GM19328 (cell line): ENCODE data around the gene SPATA31E1.
"Not testable (repeated sequence)": the region's sequence is repeated elsewhere in the genome, so short reads cannot be mapped to it uniquely, and the experiment has no call there.

ENCODE experiments used
- ATAC-seq: cut with Tn5 transposase; IDR thresholded peaks from one replicate; pipeline ENCODE4 v1.9.1; 2021; ENCODE audit warnings: mild to moderate bottlenecking, moderate library complexity; ENCODE audit not compliant: unreplicated experiment

The SPATA31E1 gene

GRCh38 chr9:87882627-87883026, at the start of gene SPATA31E1:
SPATA31E1 (plus strand) TSS chr9:87882877; CDS start chr9:87882892, 15 bp downstream.
- ATAC-seq = no peak

DNA sequence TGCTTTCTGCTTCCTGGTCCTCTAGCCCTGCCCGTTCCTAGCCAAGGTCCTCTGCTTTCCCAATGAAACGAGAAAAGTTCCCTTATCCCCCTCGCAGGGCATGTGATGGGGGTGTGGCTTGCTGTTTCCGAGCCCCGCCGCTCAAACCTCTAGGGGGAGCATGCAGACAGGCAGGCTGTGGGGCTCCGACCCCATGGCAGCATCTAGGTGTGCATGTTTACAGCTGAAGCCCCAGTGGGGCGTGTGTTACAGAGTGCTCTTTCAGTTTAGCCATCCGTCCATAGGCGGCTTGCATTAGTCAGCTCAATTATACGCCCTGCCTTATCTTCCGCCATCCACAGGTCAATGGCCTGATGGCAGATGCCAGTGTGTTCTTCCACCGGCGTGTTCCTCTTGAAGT, 48.3 kb upstream of the SPATA31E1 start:
- no peak for ATAC-seq

GRCh38 chr9:87836536-87836935, 46.1 kb upstream of the SPATA31E1 start:
- no peak for ATAC-seq

GRCh38 chr9:87836951-87837705, 45.5 kb upstream of the SPATA31E1 start:
- ATAC-seq = no peak

DNA sequence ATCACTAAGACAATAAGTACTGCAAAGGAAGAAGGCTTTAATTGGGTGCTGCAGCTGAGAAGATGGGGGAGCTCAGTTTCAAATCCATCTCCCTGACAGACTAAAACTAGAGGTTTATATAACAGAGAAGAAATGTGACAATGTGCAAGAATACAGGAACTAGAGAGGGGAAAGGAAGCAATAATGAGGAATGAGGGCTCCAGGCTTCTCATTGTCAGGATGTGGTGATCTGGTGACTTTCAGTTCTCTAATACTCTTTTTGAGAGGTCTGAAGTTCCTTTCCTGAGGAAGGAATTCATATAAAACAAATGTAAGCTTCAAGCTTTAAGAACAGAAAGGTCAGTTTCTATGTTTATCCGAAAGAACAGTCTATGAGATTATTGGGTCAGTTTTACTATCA, 42.5 kb upstream of the SPATA31E1 start:
- no peak for ATAC-seq

DNA sequence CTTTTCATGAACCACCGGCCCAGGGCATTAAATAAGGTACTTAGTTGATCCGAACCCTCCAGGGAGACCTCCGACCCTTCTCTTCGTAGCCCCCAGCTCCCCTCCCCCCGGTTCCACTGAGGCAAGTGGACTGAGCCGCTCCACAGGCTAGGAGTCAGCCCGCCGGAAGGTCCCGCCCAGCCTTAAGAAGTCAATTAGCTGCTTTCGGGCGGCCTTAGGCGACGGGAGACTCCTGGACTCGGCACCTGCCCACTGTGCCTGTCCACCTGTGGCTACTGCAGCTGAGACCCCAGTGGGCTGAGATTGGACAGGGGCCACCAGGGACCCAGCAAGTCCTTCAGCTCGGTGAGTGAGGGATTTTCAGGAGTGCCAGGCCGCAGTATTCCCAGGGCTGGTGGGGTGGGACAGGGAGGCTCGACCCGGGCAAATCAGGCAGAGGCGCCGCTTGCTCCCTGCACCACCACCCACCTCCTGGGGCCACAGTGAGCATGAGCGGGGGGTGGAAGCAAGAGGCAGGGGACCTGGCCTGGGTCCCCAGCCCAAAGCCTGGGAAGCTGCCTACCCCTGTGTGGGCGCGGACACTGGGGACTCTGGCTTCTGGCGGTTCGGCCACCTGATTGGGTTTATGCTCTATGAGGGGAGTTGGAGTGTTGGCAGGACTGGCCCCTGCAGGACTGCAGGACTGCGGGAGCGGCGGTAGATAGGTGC, 39.6 kb upstream of the SPATA31E1 start:
- ATAC-seq = no peak

DNA sequence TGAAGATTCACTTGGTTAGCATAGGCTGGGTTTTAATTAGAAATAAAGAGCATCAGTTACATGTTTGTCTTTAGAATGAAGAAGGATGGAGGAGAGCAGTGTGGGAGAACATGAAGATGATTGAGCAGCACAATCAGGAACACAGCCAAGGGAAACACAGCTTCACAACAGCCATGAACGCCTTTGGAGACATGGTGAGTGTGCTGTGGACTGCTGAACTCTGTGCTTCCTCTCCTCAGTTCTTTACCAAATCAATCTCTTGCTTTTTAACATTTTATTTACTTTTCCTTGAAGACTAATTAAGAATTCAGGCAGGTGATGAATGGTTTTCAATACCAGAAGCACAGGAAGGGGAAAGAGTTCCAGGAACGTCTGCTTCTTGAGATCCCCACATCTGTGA, 38.2 kb upstream of the SPATA31E1 start:
- no peak for ATAC-seq

GRCh38 chr9:87847817-87848216, 34.9 kb upstream of the SPATA31E1 start:
- not testable (repeated sequence) for ATAC-seq

DNA sequence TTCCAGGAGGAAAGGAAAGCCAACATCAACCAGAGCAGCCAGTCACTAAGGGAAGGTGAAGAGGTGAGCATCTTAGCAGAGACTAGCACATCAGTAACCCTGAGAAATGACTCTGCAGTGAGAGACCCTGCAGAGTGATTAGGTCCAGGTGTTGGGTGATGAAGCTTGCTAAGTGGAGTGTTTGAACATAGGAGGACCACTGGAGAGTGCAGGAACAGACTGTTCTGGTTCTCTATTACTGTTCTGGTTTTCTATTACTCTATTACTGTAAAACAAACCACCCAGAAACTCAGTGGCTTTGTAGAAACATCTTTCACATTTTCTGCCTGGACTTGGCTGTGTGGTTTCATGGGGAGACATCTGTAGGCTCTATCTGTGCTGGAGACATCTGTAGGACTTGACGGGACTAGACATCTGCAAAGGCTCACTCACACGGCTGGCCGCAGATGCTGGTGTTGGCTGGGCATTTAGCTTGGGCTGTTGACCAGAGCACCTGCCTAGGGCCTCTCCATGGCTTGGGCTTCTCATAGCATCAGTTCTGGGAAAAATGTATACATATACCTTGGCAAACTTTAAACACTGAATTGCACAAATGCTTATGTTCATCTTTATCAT, 33.4 kb upstream of the SPATA31E1 start:
- no peak for ATAC-seq

GRCh38 chr9:87850391-87850790, 32.3 kb upstream of the SPATA31E1 start:
- ATAC-seq = no peak

- not testable (repeated sequence) for ATAC-seq
Observed at GRCh38 chr9:87851186-87851585, 31.5 kb upstream of the SPATA31E1 start.

DNA sequence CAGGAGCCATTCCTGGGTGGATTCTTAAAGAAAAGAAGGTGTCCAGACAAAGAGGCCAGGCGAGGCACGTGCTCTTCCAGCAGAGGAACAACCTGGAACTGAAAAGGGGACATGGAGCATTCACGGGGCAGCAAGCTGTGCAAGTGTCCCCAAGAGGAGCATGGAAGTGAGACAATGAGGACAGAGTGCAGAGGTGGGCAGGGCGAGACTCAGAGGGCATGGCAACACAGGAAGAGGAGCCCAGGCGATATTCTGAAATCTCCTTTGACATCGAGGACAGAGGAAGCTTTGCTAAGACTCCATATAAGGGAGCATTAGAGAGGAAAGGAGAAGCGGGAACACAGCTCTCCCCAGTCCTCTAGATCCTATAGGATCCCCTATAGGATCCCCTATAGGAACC, 29.4 kb upstream of the SPATA31E1 start:
- ATAC-seq = no peak

DNA sequence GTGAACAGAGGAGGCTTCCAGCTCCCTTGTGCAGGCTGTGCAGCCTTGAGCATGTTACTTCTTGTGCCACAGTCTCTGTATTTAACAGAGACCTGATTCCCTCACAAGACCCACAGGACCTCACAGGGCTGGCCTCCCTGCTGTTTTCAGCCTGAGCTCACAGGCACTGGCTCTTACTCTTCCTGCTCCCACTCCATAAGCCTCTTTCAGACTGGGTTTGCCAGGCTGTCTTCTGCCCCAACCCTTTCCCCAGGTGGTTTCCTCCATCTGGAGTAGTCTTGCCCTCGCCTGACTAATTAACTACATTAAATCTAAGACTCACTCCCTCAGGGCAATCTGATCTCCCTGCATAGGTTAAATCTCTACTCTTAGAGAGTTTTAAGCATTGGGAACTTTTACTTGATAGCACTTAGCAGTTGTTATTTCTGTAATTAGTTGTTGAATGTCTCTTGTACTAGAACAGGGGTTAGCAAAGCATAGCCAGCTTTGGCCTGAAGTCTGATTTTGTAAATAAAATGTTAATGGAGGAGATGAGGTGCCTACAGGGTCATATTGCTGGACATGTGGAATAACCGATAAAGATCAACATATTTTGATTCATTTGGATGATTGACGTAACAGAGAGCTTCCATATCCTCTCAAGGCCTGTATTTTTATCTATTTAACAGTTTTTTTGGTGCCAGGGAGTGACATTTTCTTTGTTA, 28.6 kb upstream of the SPATA31E1 start:
- ATAC-seq = no peak

DNA sequence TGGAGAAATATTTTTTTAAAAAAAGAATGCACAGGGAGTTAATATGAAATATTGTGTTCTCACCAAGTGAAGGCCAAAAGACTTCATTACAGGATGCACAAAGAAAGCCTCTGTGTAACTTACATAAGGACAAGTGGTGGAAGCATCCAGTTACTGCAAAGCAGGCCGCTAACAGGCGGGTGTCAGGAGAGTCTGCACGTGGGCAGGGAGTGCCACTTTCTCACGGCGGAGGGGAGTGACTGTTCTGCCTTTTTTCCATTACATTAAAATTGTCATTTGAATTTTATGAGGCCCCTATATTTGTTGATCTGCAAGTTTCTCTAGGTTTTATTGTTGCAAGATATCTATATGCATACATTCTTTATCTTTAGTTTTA, 28.1 kb upstream of the SPATA31E1 start:
- ATAC-seq = no peak

- no peak for ATAC-seq
Observed at GRCh38 chr9:87855061-87855460, 27.6 kb upstream of the SPATA31E1 start.

DNA sequence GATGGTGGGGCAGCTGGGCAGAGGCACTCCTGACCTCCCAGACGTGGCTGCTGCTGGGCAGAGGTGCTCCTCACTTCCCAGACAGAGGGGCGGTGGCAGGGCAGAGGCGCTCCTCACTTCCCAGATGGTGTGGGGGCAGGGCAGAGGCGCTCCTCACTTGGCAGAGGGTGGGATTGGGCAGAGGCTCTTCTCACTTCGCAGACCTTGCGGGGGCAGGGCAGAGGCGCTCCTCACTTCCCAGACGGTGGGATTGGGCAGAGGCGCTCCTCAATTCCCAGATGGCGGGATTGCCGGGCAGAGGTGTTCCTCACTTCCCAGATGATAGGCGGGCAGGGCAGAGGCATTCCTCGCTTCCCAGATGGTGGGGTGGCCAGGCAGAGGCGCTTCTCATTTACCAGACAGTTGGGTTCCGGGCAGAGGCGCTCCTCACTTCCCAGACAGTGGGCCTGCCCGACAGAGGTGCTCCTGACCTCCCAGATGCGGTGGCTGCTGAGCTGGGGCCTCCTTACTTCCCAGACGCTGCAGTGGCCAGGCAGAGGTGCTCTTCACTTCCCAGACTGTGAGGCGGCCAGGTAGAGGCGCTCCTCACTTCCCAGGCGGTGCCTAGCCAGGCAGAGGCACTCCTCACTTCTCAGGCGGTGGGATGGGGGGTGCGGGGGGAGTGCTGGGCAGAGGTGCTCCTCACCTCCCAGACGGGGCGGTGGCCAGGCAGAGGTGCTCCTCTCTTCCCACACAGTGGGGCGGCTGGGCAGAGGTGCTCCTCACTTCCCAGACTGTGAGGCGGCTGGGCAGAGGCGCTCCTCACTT, 25.3 kb upstream of the SPATA31E1 start:
- no peak for ATAC-seq

- no peak for ATAC-seq
Observed at GRCh38 chr9:87857948-87858335, 24.7 kb upstream of the SPATA31E1 start.

- ATAC-seq = no peak
Observed at GRCh38 chr9:87859137-87859536, 23.5 kb upstream of the SPATA31E1 start.

DNA sequence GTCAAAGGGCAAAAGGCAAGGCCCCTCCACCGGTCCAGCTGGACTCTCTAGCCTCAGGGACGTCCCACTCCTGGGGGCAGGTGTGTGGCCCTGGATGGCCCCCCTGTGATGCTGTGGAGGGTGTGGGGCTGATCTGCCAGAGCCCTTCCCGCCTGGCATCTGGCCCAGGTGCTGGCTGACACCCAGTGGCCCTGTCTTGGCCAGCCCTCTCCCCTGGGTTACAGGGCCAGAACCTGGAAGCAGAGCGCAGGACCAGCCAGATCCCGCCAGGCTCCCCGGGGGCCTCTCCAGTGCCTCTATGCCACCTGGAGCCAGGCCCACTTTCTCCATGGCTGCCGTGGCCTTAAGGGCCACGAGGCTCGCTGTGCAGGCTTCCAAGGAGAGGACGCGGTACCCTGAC, 22.9 kb upstream of the SPATA31E1 start:
- no peak for ATAC-seq

DNA sequence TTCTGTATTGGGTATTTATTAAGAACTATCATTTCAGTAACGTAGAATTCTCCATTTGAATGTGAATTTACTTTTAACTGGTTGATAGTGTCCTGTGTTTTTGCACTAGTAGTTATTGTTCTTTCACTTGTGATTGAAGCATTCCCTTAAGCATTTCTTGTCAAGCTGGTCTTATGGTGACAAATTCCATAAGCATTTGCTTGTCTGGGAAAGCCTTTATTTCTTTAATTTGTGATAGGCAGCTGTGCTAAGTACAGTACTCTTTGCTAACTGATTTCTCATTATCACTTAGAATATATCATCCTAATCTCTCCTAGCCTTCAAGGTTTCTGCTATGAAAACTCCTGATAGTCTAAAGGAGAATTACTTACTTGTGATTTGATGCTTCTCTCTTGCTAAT, 21.3 kb upstream of the SPATA31E1 start:
- ATAC-seq = no peak
